HG03196 (cell line): ENCODE measurements around the gene OSBPL2.

Experiments
- ATAC-seq: cut with Tn5 transposase; IDR thresholded peaks from one replicate; pipeline ENCODE4 v1.9.1; 2021; ENCODE audit not compliant: unreplicated experiment

The OSBPL2 gene

DNA sequence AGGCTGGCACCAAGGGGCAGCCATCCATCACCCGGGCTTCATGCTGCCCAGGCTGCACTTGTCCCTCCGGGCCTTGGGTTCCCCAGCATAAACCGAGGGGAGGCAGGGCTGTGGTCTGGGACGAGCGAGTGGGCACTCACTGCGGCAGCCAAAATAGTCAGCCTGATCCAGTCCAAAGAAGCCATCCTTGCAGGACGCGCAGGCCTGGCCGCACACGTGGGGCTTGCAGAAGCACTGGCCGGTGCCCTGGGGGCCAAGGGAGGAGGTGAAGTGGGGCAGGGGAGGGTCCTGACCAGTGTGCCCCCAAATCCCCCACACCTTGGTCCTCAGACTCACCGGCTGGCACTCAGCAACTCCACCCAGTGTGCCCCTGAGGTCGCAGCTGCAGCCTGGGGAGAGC, 96.6 kb downstream of the OSBPL2 start:
- ATAC-seq = no peak

DNA sequence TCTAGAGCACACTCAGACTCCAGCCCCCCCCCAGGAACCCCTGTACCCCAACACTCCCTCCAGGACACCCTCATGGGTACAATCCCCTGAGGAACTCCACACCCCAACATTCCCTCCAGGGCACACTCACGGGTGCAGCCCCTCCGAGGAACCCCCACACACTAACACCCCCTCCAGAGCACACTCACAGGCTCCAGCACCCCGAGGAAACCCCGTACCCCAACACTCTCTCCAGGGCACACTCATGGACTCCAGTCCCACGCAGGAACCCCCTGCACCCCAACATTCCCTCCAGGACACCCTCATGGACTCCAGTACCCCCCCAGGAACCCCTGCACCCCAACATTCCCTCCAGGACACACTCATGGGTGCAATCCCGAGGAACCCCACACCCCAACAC, 97.2 kb downstream of the OSBPL2 start:
- ATAC-seq = no peak

DNA sequence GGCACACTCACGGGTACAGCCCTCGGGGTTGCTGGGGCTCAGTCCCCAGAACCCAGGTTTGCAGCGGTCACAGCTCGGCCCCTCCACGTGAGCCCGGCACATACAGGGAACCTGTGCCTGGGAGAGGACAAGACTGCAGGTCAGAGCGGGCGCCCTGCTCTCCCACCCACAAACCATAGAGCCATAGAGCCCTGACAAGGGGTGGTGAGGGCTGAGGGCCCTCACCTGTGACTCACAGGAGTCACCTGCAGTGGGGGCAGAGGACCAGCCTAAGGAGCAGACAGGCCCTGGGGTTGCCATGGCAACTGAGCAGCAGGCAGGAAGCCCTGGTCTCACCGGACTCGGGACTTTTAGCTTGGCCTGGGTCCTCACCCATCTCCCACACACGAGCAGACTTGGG, 98.0 kb downstream of the OSBPL2 start:
- no peak for ATAC-seq

DNA sequence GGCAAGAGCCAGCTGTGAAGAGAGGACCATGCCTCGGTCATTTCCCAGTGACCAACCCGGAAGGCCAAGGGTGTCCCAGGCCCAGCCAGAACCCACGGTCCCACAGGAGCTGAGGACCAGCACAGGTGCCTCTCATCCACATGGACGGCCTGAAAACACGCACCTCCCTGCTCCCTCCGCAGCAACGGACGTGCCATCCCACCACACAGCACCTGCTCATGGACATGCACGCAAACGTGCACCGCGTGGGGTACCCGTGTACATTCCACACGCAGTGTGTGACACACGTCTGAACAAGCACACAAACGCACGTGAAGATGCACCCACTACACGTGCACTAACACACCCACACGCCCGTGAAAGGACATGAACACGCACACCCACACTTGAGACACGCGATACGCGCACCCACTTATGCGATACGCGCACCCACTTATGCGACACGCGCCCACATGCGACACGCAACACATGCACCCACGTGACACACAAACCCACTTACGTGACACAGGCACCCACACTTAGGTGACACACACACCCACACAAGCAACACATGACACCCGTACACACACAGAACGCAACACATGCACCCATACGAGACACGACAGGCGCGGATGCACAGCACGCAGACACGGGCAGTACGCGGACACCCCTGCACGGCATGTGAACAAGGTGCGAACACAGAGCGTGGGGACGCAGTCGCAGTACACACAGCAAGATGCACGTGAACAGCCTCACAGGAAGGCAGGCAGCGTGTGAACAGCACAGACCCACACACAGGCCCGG, 98.6 kb downstream of the OSBPL2 start:
- ATAC-seq = no peak

DNA sequence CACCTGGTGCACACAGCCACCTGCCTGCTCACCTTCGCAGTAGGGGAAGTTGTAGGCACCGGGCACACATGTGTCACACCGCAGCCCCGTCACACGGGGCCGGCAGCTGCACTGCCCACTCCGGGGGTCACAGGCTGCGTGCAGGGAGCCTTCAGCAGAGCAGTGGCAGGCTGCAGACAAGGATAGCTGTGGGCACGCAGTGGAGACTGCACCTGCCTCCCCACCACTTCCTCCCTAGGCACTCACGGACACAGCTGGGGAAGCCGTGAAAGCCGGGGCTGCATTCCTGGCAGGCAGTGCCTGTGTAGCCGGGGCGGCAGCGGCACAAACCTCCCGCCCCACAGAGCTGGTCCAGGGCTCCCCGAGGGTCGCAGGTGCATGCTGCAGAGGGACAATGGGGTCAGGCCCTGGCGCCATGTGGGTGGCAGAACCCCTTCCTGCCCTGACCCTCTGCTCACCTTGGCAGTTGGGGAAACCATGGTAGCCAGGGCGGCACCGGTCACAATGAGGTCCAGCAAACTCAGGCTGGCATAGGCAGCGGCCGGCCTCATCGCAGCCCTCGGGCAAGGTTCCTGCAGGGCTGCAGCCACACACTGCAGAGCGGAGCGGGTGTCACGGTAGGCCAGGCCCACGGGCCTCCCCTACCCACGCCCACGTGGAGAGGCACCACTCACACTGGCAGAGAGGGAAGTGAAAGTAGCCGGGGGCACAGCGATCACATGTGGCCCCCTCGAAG, 99.4 kb downstream of the OSBPL2 start:
- ATAC-seq = no peak

DNA sequence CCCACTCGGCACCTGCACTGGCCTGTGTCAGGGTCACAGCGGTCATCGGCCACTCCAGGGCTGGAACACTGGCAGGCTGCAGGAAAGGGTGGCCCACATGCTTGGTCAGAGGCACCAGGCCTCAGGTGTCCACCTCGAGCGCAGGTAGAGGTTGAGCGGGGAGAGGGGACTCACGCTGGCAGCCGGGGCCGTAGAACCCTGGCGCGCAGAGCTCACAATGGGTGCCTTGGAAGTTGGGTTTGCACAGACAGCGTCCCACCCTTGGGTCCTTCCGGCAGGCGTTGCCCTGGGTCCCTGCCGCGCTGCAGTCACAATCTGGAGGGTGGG, 99.9 kb downstream of the OSBPL2 start:
- no peak for ATAC-seq

DNA sequence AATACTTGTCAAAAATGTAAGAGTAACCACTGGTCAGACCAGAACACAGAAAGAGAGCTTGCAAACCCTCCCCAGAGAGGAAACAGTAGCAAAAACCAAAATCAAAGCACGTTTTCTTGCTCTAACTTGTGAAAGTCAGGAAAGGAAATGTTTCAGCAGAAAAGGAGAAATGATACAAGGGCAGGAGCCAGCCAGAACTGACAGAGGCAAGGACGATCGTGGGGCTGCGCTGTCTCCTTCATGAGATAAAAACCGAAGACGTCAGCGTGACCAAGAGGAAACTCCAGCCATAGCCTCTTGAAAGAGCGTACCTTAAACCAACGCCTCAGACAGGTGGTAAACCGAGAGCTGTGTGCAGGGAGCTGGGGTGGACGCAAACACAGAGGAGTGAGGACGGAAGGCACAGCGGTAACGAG, 101.3 kb downstream of the OSBPL2 start:
- ATAC-seq = peak; percentile 65

DNA sequence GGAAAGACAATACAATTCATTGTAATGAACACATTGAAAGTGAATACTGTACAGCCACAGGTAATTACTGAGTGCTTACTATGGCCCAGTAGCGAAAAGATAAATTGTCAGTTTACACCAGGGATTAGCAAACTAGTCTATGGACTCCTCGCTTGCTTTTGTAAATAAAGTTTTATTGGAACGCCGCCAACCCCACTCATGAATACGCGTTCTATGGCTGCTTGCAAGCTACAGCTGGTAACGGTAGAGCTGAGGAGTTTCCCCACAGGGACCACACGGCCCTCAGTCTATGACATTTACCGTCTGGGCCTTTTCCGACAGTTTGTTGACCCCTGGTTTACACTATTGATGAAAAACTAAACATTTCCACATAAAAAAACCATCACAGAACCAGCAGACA, 104.6 kb downstream of the OSBPL2 start:
- no peak for ATAC-seq

DNA sequence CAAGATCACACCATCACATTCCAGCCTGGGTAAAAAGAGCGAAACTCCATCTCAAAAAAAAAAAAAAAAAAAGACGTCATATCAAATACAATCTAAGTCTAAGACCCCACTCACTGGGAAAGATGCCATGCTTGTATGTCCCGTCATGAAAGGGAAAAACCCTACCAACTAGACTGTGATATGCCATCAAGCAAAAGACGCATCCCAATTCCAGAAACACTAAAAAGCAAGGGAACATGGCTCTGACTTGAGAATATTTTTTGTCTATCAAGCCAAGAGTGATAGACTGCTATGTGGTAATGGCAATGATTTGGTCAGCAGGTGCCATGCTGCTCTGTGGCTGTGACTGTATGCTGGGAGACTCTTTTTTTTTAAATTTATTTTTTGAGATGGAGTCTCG, 105.8 kb downstream of the OSBPL2 start:
- no peak for ATAC-seq

DNA sequence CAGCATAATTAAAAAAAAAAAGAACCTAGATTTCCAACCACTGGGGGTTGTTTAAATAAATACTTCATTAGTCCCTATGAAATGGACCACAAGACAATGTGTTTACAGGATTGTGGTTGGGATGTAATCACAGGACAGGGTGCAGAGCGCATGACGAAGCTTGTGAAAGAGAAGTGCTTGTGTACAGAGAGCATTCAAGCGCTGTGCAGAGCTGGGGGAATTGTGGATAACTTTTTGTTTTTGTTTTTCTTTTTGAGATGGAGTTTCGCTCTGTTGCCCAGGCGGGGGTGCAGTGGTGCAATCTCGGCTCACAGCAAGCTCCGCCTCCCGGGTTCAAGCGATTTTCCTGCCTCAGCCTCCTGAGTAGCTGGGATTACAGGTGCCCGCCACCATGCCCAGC, 106.5 kb downstream of the OSBPL2 start:
- ATAC-seq = no peak
